HG03280 (cell line): ENCODE data around the gene NT5C3A.
"Not testable (repeated sequence)": the region's sequence is repeated elsewhere in the genome, so short reads cannot be mapped to it uniquely, and the experiment has no call there.

Experiments used
- ATAC-seq: cut with Tn5 transposase; IDR thresholded peaks from one replicate; pipeline ENCODE4 v1.9.1; 2021; ENCODE audit warnings: mild to moderate bottlenecking, moderate library complexity; ENCODE audit not compliant: unreplicated experiment

NT5C3A gene

GRCh38 chr7:33062023-33062781, at the start of gene NT5C3A:
NT5C3A (minus strand) TSS chr7:33062776; CDS start chr7:33062705, 71 bp downstream.
- peak; percentile 40 for ATAC-seq

- ATAC-seq = no peak
These were observed 49.0 kb upstream of the NT5C3A start for GRCh38 chr7:33111614-33112013.

GRCh38 chr7:33109758-33110238, 47.2 kb upstream of the NT5C3A start:
- ATAC-seq = no peak

GRCh38 chr7:33109005-33109757, 46.6 kb upstream of the NT5C3A start, which contains the start of gene RP9:
RP9 (minus strand) TSS chr7:33109404; CDS start chr7:33109372, 32 bp downstream.
- peak; percentile 89 for ATAC-seq

DNA sequence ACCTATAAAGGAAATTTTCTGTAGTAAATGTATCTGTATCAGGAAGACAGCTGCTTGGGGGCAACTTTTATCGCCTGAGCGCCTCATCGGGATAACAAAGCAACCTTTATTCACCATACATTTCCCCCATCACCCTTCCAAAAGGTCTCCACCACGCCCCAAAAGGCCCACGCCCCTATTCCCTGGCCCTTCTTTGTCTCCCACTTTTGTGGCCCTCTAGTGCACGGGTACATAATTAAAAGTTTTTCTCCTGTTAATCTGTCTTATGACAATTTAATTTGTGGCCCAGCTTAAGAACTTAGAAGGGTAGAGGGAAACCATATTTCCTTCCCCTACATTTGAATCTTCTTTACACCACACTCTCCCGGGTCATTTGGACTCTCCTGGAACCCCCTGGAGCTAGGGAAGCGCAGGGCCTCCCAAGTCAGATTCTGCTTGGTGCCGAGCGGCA, 46.0 kb upstream of the NT5C3A start:
- ATAC-seq = no peak

- ATAC-seq = peak; percentile 37
These were observed 44.8 kb upstream of the NT5C3A start for GRCh38 chr7:33107136-33108066.

GRCh38 chr7:33101906-33102305, 39.3 kb upstream of the NT5C3A start:
- no peak for ATAC-seq

GRCh38 chr7:33100770-33101169, 38.2 kb upstream of the NT5C3A start:
- ATAC-seq = no peak

- no peak for ATAC-seq
These were observed 36.8 kb upstream of the NT5C3A start for GRCh38 chr7:33099154-33099940.

- not testable (repeated sequence) for ATAC-seq
These were observed 32.2 kb upstream of the NT5C3A start for GRCh38 chr7:33094745-33095275.

DNA sequence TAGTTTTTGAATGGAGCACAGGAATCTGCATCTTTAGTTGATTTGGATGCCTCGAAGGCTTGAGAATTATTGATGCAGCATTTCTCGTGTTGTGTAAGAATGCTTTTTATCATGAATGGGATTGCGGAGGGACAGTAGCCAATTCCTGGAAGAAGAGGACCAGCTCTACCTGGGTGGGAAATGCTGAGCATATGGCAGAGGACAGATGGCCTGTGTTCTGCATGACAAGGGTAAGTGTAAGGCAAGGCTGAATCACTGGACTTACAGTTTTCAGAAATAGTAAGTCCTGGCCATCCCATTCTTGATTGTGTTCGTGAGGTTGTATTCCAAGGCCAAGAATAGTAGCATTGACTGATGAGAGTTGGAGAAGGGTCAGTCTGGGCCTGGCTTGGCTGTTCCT, 30.7 kb upstream of the NT5C3A start:
- no peak for ATAC-seq

GRCh38 chr7:33091641-33092191, 29.1 kb upstream of the NT5C3A start:
- no peak for ATAC-seq

DNA sequence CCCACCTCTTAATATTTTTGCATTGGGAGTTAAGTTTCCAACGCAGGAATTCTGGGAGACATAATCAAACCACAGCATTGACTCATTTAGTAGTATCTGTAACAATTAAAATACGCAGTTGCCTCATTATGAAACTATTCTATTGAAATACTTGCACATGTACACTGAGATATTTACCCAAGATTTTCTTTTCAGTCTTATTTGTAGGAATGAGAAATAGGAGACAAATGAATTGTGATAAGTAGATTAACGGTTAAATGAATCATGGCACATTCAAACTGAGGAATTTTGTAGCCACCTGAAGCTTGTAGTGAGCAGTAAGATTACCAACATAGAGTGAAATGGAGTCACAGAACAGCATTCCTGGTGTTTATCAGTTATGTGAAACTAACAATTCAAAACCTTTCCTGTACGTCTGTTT, 28.5 kb upstream of the NT5C3A start:
- ATAC-seq = no peak

DNA sequence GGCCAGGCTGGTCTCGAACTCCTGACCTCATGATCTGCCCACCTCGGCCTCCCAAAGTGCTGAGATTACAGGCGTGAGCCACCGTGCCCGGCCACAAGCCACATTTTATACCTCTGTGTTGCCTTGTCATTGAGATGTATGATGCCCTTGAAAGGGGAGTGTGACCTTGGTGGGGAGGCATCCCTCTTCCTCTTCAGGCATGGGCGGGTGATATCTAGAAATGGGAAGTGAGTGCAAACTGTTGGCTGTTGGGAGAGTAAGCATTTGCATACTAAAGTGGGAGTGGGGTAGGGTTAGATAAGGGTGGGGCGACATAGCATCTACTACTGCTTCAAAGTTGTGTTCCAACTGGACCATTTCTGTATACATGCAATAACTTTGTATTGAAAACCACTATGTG, 26.6 kb upstream of the NT5C3A start:
- no peak for ATAC-seq

GRCh38 chr7:33087858-33088257, 25.3 kb upstream of the NT5C3A start:
- ATAC-seq = no peak

GRCh38 chr7:33087356-33087755, 24.8 kb upstream of the NT5C3A start:
- ATAC-seq = no peak

DNA sequence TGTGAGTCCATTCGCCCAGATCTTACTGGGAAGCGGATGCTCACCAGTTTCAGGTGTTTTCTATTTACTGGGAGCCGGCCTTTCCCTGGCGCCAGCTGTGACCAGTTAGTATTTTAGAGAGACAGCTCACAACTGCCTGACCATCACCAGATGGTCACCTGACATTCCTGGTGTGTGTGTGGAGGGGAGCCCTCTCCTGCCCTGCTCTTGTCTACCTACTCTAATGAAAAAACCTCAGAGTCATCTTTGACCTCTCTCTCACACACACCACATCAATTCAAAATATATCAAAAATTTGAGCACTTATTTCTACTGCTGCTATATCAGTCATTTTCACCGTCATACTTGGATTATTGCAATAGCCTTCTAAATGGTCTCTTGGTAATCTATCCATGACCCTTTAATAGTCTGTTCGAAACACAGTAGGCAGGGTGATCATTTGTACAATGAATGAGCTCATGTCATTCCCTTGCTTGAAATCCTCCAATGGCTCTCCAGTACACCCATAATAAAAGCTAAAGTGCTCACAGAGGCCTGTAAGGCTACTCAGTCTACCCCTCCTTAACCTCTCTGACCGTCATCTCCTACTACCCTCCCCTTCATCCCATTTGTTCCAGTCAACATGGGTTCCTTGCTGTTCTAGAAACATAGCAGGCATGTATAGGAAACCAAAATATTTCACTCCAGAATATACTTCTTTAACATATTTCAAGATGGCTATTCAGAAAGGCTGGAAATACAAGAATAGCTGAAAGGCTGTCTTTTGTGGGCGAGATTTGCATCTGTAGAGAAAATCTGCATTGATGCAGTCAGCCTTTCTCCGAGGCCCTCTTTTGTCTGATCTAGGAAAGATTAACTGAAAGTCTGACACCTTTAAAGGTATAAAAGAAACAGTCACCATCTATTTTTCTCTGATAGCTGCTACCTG, 17.5 kb upstream of the NT5C3A start:
- no peak for ATAC-seq

GRCh38 chr7:33079096-33079495, 16.5 kb upstream of the NT5C3A start:
- no peak for ATAC-seq
